ENCODE results near the gene LPP.
A peak's percentile ranks its signal among the peaks of the same experiment; 100 is the strongest.

The LPP gene

DNA sequence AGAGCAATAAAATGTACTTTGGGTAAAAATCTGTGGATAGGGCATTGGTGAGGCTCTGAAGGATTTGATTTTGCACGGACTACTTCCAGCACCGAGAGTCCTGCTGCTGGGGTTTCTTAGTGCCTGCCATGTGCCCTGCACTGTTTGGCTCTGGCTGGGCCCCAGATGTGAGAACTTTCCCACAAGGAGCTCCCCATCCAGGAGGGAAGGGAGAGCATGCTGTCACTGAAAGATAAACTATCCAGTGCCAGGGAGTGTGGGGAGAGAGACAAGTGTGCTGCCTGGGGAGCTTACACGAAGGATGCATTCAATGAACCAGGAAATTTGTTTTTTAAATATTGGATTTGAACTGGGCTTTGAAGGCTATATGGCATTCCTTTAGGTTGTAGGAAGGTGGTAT lies 30.2 kb downstream of the LPP start:
- in situ Hi-C loops (cut with HindIII; ENCODE audit: low pct_ligation_motif_present, low pct_unique_long_range_greater_than_20kb, low sequenced_read_pairs), result no loop called here
- DNase-seq, result no peak

DNA sequence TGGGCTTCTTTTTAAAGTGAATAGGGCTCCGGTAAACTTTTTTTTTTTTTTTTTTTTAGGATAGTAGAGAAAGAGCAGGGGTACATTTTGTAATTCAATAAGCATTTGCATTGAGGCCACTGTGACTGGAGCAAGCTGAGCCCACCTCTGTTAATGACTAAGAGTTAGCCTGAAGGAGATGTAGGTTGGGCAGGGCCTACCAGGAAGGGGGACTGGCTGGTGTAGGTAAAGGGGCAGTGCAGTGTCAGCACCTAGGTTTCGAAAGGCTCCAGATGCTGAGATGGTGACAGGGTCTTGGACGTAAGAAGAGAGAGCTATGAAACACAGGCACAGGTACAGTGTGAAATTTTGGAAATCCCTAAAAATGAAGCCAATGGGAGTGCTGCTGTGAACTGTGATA lies 30.7 kb downstream of the LPP start:
- DNase-seq, result no peak
- in situ Hi-C loops (cut with HindIII; ENCODE audit: low pct_ligation_motif_present, low pct_unique_long_range_greater_than_20kb, low sequenced_read_pairs), result no loop called here

DNA sequence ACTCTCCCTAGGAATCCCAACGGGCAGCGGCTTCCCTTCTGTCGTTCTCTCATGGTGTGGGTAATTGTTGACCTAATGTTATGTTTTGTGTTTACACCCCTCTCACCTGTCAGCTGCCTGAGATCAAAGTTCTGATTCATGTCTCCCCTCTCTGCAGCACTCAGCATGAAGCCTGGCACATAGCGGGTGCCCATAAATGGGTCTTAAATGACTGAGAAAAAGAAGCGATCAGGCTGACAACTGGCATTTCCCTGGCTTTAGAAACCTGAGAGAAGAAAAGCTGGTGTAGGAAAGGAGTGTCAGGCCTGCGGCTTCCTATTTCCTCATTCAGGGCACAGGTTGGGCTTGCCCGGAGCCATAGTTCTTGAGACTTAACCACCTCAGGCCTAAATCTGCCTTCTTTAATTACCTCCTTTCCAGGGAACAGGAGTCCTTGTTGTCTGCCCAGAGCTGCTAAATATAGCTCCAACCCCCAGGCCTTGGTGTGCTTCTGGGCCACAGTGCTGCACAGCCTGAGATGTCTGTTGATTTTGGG lies 31.8 kb downstream of the LPP start:
- DNase-seq, result no peak
- in situ Hi-C loops (cut with HindIII; ENCODE audit: low pct_ligation_motif_present, low pct_unique_long_range_greater_than_20kb, low sequenced_read_pairs), result no loop called here

DNA sequence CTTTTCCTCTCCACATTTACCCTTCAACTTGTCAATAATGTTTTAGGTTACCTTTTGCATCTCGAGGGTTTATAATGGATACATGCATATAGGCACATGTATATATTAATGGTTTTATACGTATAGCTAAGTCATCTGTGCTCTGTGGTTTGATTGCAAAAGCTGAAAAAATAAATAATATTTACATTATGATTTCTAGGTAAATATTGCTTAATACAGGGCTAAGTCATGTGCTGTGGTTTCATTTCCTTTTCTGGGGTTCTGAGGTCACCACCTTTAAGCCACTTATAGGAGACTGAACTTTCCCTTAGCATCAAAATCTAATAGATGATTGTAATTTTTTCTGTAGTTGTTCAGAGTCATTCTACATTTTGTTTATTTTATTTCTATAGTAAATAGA lies 33.1 kb downstream of the LPP start:
- DNase-seq, result no peak

DNA sequence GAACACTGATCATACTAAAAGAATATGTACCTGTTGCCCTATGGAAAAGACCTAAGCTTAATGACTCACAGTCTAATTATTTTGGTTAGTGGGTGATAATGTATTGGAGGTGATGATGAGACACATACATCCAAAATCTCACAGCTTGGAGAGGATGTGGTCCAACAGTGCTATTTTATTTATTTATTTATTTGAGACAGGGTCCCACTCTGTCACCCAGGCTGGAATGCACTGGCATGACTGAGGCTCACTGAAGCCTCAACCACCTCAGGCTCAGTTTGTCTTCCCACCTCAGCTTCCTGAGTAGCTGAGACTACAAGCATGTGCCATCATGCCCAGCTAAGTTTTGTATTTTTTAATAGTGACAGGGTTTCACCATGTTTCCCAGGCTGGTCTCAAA lies 35.0 kb downstream of the LPP start:
- no peak for DNase-seq
- in situ Hi-C loops (cut with HindIII; ENCODE audit: low pct_ligation_motif_present, low pct_unique_long_range_greater_than_20kb, low sequenced_read_pairs), result no loop called here

More for the DNA sequence above, 33.1 kb downstream of the LPP start:
- in situ Hi-C loops (cut with HindIII; ENCODE audit: low pct_ligation_motif_present, low pct_unique_long_range_greater_than_20kb, low sequenced_read_pairs), result no loop called here

DNA sequence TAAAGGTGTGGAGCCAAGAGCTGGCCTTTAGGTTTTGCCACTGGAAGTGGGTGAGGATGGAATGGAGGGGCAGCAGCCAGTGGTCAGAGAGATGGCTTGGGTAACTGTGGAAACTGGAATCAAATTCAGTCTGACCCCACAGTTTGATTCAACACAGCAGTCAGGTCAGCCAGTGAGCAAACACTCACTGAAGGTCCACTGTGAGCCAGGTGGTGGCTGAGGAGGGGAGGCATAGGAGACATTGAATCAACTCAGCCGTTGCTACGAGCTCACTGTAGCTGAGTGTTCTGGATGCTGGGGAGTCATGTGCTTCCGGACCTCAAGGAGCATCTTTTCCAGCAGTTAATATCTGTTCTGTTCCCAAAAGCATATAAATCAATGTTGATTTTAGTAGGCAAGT lies 37.5 kb downstream of the LPP start:
- DNase-seq, result no peak
- in situ Hi-C loops (cut with HindIII; ENCODE audit: low pct_ligation_motif_present, low pct_unique_long_range_greater_than_20kb, low sequenced_read_pairs), result no loop called here

DNA sequence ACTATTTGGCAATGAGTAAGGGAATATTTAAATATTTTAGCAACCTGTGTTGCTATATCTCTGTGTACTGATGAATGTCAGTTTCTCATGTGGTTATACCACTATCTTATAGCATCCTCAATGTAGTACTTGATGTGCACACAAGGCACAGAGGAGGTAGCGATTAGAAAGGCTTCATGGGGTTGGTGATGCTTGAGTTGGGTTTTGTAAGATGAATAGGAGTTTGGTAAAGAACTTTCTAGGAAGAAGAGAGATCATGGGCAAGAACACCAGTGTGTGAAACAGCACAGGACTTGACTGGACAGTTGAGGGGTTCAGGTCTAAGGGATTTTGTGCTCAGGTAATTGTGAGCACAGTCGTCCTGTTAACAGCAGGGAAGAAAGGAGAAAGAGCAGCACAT lies 38.1 kb downstream of the LPP start:
- no peak for DNase-seq
- in situ Hi-C loops (cut with HindIII; ENCODE audit: low pct_ligation_motif_present, low pct_unique_long_range_greater_than_20kb, low sequenced_read_pairs), result no loop called here

DNA sequence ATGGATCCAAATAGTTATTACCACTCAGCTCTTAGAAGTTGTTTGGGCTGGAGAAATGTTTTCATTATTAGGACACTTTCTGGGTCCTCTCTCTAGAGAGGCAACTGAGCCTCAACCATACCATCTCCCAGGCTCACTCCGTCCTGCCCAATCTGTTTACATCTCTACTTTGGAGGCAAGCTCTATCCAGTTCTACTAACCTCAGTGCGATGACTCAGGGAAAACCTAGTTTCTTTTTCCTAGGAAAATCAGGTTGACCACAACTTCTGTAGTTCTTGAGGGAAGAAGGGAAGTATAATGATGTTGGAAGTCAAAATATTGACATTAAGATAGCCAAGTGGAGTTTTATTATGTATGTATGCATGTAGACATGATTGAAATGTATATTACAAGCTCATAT lies 40.4 kb downstream of the LPP start:
- in situ Hi-C loops (cut with HindIII; ENCODE audit: low pct_ligation_motif_present, low pct_unique_long_range_greater_than_20kb, low sequenced_read_pairs), result no loop called here
- peak; percentile 13 for DNase-seq

DNA sequence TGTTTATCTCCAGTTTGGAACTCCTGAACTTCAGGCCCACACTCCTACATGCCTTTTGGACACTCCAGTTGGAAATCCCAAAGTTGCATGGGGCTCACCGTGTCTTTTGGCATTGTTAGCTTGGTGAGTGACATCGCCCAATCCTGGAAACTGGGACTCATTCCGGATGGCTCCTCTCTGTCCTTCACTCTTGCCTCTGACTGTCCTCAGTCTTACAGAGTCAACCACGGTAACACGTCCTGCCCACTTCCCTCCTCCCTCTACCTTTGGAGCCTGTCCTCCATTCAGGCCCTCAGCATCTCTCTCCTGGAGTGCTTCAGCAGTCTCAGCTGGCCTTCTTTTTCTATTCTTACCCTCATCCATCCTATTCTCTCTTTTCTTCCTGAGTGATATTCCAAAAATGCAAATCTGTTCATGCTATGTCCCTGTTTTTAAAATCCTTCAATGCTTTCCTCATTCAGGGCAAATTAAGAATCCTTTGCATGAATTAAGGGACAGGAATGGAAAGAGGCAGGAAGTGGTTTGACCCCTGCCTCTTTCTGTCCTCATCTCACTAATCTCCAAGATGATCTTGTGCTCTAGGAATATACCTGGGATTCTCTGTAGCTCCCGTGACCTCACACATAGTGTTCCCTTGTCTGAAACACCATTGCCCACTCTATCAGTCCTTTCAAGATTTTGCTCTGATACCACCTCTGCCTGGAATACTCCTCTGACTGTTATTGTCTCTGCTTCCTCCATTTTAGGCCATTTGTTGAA lies 42.5 kb downstream of the LPP start:
- in situ Hi-C loops (cut with HindIII; ENCODE audit: low pct_ligation_motif_present, low pct_unique_long_range_greater_than_20kb, low sequenced_read_pairs), result no loop called here
- no peak for DNase-seq

DNA sequence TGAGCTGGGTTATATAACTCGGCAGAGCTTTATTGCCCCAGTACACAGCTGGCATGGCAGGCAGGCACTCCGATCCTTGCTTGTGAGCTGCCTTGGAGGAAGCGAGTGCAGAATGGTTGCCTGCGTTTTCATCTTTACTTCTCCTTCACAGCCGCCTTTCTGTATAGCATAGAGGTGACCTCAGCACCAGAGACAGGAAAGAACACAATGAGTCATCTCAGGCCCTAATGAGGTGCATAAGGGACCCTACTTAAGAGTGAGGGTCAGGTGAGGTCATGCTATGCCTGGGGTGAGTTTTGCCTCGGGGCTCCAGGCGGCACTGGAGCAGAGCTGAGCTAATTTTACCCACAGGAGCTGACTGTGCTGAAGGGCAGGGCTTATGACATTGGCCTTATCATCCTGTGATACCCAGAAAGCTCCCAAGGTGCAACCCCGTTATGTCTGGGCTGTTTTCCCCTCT lies 43.5 kb downstream of the LPP start:
- DNase-seq, result no peak
- in situ Hi-C loops (cut with HindIII; ENCODE audit: low pct_ligation_motif_present, low pct_unique_long_range_greater_than_20kb, low sequenced_read_pairs), result no loop called here

DNA sequence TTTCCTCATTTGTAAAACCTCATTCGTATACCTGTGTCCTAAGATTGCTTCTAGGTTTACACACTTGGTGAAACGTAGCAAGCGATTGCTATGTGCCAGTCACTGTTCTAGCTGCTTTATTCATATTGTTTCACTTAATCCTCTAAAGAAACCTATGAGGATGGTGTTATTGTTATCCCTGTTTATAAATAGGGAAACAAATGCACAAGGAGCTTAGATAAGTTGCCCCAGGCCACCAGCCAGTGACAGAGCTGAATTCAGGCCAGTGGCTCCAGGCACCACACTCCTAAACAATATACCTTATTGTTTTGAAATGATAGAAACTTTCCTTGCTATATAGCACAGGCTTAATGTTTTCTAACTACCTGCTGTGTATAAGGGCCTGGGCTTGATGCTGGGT lies 44.0 kb downstream of the LPP start:
- in situ Hi-C loops (cut with HindIII; ENCODE audit: low pct_ligation_motif_present, low pct_unique_long_range_greater_than_20kb, low sequenced_read_pairs), result no loop called here
- no peak for DNase-seq

DNA sequence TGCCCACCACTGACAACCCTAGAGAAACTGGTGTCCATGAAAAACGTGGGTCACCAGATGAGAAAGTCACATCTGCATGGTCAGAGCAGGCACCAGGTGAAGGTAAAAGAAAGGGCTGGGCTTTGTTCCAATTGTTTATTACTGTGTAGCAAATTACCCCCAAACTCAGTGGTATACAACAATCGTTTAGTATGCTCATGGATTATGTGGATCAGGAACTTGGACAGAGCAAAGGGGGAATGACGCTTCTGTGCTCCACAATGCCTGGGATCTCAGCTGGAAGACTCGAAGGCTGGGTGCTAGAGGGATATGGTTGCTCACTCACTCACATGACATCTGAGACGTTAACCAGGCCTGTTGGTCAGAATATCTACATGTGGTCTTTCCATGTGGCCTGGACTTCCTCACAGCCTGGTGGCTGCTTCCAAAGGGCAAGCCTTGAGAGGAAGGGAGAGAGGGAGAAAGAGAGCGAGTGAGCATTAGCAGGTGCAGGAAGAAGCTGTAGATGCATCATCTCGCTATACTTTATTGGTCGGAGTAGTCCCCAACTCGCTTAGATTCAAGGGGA lies 44.9 kb downstream of the LPP start:
- in situ Hi-C loops (cut with HindIII; ENCODE audit: low pct_ligation_motif_present, low pct_unique_long_range_greater_than_20kb, low sequenced_read_pairs), result no loop called here
- DNase-seq, result no peak

DNA sequence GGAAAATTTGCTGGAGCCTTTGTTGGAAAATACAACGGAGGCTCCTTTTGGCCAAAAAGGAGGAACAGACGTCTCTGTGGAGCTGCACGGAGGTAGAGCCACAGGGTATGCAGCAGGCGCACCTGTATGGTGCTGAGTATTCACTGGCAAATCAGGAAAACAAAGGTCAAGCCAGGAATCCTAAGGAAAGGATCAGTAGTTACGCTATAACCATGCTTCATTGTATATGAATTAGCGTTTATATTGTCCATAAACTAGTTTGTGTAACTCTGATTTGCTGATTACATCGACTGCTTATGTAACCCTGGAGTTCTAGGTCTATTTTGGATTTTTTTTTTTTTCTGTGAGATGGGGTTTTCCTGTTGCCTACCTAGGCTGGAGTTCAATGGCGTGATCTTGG lies 45.4 kb downstream of the LPP start:
- in situ Hi-C loops (cut with HindIII; ENCODE audit: low pct_ligation_motif_present, low pct_unique_long_range_greater_than_20kb, low sequenced_read_pairs), result no loop called here
- DNase-seq, result no peak

DNA sequence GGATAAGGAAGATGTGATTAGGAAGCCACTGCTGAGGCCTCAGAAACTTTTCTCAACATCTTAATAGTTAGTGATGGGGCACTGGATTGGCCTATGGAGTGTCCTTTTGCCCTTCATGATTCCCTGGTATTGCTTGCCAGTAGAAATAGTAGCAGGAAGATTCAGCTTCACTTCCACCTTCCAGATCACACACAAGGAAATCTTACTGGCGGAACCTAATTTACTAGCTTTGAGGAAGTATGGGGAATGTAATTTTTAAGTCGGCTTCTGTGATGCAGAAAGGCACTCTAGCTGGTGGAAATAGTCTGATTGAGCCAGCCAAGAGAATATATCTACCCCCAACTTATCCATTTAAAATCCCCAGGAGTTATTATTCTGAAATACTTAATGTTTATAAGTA lies 46.5 kb downstream of the LPP start:
- in situ Hi-C loops (cut with HindIII; ENCODE audit: low pct_ligation_motif_present, low pct_unique_long_range_greater_than_20kb, low sequenced_read_pairs), result no loop called here
- no peak for DNase-seq

DNA sequence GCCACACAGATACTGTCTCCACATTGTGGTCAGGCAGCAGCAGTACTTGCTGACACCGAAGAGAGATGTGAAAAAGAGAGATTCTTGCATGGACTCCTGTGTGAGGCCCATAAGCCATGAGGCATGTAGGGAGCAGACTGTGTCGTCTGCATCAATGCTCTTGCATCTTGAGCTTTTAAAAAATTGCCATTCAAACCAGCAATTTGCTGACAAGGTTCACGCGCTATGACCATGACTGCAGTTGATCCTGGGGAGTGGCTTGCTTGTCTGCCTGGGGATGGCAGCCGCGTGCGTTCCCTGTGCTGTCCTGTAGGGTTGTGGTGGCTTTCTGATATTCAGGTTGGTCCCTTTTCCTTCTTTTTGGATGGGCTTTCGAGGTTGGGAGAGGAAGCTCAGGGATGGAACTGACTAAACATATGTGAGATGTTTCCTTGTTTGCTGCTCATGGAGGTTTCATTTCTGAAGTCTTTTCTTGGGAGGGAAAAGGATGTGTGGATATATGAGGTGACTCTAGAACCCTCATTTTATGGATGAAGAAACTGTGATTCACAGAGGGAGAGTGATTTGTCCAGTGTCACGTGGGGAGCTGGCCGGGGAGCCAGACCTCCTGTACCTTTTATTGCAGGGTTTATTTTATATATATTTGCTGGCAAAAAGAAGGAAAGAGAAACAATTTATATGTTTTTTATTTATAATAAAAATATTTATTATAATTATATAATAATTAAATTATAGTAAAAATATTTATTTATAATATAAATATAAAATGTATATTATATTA lies 48.6 kb downstream of the LPP start:
- in situ Hi-C loops (cut with HindIII; ENCODE audit: low pct_ligation_motif_present, low pct_unique_long_range_greater_than_20kb, low sequenced_read_pairs), result no loop called here
- DNase-seq, result no peak

DNA sequence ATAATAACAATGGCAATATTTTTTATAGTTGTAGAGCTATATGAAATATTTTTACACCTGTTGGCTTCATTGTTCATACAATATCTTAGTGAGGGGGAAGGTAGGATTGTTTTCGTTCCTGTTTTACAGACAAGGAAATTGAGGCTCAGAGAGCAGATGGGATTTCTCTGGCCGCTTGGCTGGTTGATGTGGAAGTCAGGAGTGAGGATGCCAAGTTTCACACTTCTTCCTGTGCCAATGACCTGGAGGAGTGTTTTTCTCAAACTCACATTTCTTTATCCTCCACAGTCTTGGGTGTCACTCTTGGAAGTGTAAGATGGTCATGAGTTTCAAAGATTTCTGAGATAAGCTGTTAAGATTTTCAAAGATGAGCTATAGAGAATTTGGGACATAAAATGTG lies 50.6 kb downstream of the LPP start:
- in situ Hi-C loops (cut with HindIII; ENCODE audit: low pct_ligation_motif_present, low pct_unique_long_range_greater_than_20kb, low sequenced_read_pairs), result no loop called here
- DNase-seq, result no peak

DNA sequence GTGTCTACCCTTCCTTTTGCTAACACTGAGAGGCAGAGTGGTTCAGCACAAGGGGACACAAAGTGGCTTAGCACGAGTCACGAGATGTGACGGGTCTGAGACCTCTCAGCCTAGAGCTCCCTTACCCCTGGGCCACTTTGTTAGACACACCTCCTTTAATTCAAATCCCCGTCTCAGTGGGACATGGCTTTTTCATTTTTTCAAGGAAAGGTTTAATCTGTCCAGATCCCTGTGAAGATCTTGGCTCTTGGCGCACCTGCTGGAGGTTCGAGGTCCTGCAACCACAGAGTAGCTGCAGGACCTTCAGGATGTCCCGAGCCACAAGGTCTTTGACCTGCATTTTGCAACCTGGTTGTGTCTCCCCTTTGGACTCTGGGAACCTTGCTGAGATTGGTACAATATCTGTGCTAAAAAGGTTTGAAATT lies 52.0 kb downstream of the LPP start:
- in situ Hi-C loops (cut with HindIII; ENCODE audit: low pct_ligation_motif_present, low pct_unique_long_range_greater_than_20kb, low sequenced_read_pairs), result no loop called here
- no peak for DNase-seq

DNA sequence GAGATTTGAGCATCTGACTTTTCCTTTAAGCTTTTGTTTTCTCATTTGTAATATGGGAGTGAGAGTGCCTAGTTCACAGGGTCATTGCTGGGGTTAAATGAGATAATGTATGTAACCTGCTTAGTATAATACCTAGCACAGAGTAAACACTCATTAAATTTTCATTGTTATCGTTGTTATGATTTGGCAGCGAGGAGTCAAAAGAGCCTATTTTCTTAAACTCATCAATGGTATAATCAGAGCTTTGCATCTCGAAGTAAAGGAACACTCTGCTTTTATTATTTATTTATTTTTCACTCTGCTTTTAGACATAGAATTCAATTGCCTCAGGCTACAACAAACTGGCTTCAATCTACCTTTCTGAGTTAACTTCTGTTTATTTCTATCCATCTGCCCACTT lies 52.8 kb downstream of the LPP start:
- no peak for DNase-seq
- in situ Hi-C loops (cut with HindIII; ENCODE audit: low pct_ligation_motif_present, low pct_unique_long_range_greater_than_20kb, low sequenced_read_pairs), result no loop called here

DNA sequence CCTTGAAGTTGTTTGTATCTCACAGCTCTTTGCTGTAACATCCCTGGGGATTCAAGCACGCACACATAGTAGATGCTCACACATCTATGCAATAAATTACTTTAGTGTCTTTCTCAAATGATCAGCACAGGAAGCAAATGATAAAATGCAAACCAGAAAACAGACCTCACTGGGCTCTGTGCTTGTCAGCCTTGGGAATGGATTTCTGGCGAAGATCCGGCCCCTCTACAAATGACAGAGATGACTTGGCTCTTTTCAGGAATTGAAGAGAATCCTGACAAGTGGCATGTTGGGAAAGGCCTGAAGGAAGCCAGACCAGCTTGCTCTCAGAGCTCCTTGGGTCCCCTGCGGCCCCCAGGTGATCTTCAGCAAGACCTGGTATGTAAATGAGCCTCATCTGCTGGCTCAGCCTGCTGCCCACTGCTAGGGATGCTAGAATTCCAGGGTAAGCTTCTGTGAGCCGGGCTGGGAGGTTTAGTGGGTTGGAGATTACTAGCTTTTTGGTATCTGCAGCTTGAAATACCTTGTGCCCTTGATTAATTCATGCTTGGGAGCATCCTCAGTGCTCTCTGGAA lies 54.1 kb downstream of the LPP start:
- DNase-seq, result no peak
- in situ Hi-C loops (cut with HindIII; ENCODE audit: low pct_ligation_motif_present, low pct_unique_long_range_greater_than_20kb, low sequenced_read_pairs), result no loop called here

Measured in ACHN (cell line).